GM18951 (cell line): ENCODE data around the gene FAM161A.
"Not testable (repeated sequence)": the region's sequence is repeated elsewhere in the genome, so short reads cannot be mapped to it uniquely, and the experiment has no call there.

Experiments
- POLR2A ChIP-seq: IDR thresholded peaks from 4 replicates; pipeline ENCODE4 v1.6.1; 2011; ENCODE audit warnings: mild to moderate bottlenecking; ENCODE audit not compliant: insufficient read length, insufficient read depth; ENCODE audit errors: extremely low read depth
- in situ Hi-C: fragments of 300-500 bp; cut with MboI; formaldehyde crosslinking; loops from one replicate; pipeline ENCODE4 v1.12.0; 2022; ENCODE audit warnings: low sequenced_read_pairs, mixed read lengths, inconsistent platforms; ENCODE audit not compliant: unreplicated experiment

FAM161A gene

GRCh38 chr2:61853847-61854563, at the start of gene FAM161A:
Gene FAM161A, minus strand, starts transcription at chr2:61854060. Its CDS starts 19 bp downstream, at chr2:61854041.
- peak; percentile 57 for TF ChIP-seq POLR2A
- in situ Hi-C loops = no loop called here

- no peak for TF ChIP-seq POLR2A
- in situ Hi-C loops = loop anchor here (25.0 kb wide), 1 partner anchor 862 kb away; no protein-coding TSS in a partner anchor
These were observed 46.4 kb upstream of the FAM161A start for GRCh38 chr2:61900281-61900680.

- in situ Hi-C loops = no loop called here
- no peak for TF ChIP-seq POLR2A
These were observed 45.0 kb upstream of the FAM161A start for GRCh38 chr2:61898810-61899209.

- in situ Hi-C loops = no loop called here
- TF ChIP-seq POLR2A = peak; percentile 92
These were observed 34.6 kb upstream of the FAM161A start, which contains the start of gene CCT4 for GRCh38 chr2:61888267-61889055. Gene CCT4, minus strand, starts transcription at chr2:61888656. Its CDS starts 149 bp downstream, at chr2:61888507.

GRCh38 chr2:61887717-61888266, 33.9 kb upstream of the FAM161A start:
- TF ChIP-seq POLR2A = no peak
- in situ Hi-C loops = no loop called here

- in situ Hi-C loops = no loop called here
- no peak for TF ChIP-seq POLR2A
These were observed 32.2 kb upstream of the FAM161A start for GRCh38 chr2:61885896-61886603.

GRCh38 chr2:61882850-61883249, 29.0 kb upstream of the FAM161A start:
- in situ Hi-C loops = no loop called here
- no peak for TF ChIP-seq POLR2A

GRCh38 chr2:61879351-61879750, 25.5 kb upstream of the FAM161A start:
- in situ Hi-C loops = not testable (repeated sequence)

GRCh38 chr2:61878761-61879160, 24.9 kb upstream of the FAM161A start:
- in situ Hi-C loops = no loop called here
- no peak for TF ChIP-seq POLR2A

- in situ Hi-C loops = no loop called here
- no peak for TF ChIP-seq POLR2A
These were observed 23.8 kb upstream of the FAM161A start for GRCh38 chr2:61877571-61878245.

GRCh38 chr2:61876400-61876799, 22.5 kb upstream of the FAM161A start:
- no peak for TF ChIP-seq POLR2A
- in situ Hi-C loops = no loop called here

- in situ Hi-C loops = not testable (repeated sequence)
These were observed 12.7 kb upstream of the FAM161A start for GRCh38 chr2:61866482-61867089.
